Right cardiac atrium (tissue), 5 donors: ENCODE results near the gene DNAH10. TPM values are rescaled to one million over a fixed set of nuclear protein-coding genes. Genes with fewer than 3 reads are reported as not detected.

Experiments
- ATAC-seq, 2 donors: fragments of 200-7000 bp; cut with Tn5 transposase; one replicate each; pipeline versions ENCODE4 v1.8.0 to v1.9.1; 2020; ENCODE audit warnings: moderate library complexity in 2 of 2, mild to moderate bottlenecking in 1 of 2
- DNase-seq, 3 donors: peaks; one replicate each; pipeline ENCODE4 v3.0.0-alpha.2; 2020
- H3K27ac ChIP-seq: one replicate; pipeline ENCODE4 v1.5.1; 2013; ENCODE audit warnings: mild to moderate bottlenecking, low read length, control low read depth, moderate library complexity
- H3K27me3 ChIP-seq: one replicate; pipeline ENCODE4 v1.6.1; 2013; ENCODE audit not compliant: control insufficient read depth, insufficient read depth
- H3K4me1 ChIP-seq: one replicate; pipeline ENCODE4 v1.6.1; 2013; ENCODE audit warnings: low read length; ENCODE audit not compliant: control insufficient read depth, insufficient read depth
- H3K4me3 ChIP-seq: one replicate; pipeline ENCODE4 v1.5.1; 2013; ENCODE audit warnings: low read length, control low read depth
- H3K9me3 ChIP-seq: one replicate; pipeline ENCODE4 v1.6.1; 2013; ENCODE audit warnings: low read length; ENCODE audit not compliant: control insufficient read depth
- WGBS: extraction: QIAGEN DNeasy Blood & Tissue Kit; methylation state at CpG from one replicate; pipeline ENCODE4 v1.1.7; 2013; 5-methylcytosine and 5-hydroxymethylcytosine counted together
- intact Hi-C, 4 donors: fragments of 100-400 bp; cut with DNase I; formaldehyde crosslinking; loops; one replicate each; pipeline versions ENCODE4 v1.11.0 to v1.14.0; 2022 to 2023
- polyA plus RNA-seq: library from polyadenylated mRNA; stranded (reverse); fragments of 200-250 nt; gene quantifications from one replicate; pipeline ENCODE4 v1.2.3, GENCODE V29; 2013
- total RNA-seq, 4 donors: library from RNA; stranded (reverse); fragmentation: NEBNext Ultra II Directional; extraction: Animal tissue kit (Norgen Biotek cat#: 25700); gene quantifications; one replicate each; pipeline ENCODE4 v1.2.1, GENCODE V29; 2021
- donor health status: healthy with polysubstance abuse.
- donor health status: DM: no; HTN: yes; CAD: no.
- donor health status: DM: no; HTN: no; CAD: no.
- donor health status: DM: no; HTN: yes; CAD: no; lungs with severe emphysema.
- donor health status: DM: yes; HTN: yes; CAD: no.

Gene DNAH10
- total and polyA plus RNA-seq, 5 donors, result 0.06 to 0.11 (median 0.07) TPM; not detected in 1

DNA sequence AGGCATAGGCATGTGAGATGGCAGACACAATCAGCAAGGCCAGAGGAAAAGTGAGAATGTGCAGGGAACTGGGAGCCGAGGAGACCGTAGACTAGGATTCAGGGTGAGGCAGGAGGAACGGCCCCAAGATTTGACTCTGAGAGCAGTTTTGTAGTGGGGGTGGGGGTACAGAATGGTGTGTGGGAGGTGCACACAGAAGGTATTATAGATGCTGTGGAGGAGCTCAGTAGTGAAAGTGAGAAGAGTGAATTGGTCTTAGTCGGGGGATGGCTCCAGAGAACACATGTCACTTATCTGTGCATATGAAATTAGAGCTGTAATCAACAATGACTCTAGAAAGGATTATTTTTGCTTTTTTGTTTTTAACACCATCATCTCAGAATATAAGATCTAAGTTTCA is 222.8 kb downstream of the DNAH10 start:
- H3K4me1 ChIP-seq, result peaks cover 18% of the 10 kb centered on the region
- peak overlapping the region; percentile 36 for H3K27ac ChIP-seq
- DNase-seq, result no peak
- intact Hi-C loops, result loop anchor here (5.0 to 10.0 kb wide), 2 partner anchors 78 to 80 kb away; no protein-coding TSS in a partner anchor
- 61% methylated on average over 4 of the region's 4 CpGs for WGBS
- H3K27me3 ChIP-seq, result no peaks in the 10 kb centered on the region
- no peak overlapping the region for H3K4me3 ChIP-seq
- H3K9me3 ChIP-seq, result no peaks in the 10 kb centered on the region
- no peak for ATAC-seq

Other genes starting within 250 kb of the DNAH10 start
- gene RILPL1, start 228.6 kb upstream of the DNAH10 start, total RNA-seq, result 100 to 1,000 TPM; 118 to 146 (median 133) TPM
- gene RILPL1, start 228.6 kb upstream of the DNAH10 start, polyA plus RNA-seq, result 127 TPM
- gene TMED2, start 177.7 kb upstream of the DNAH10 start, total RNA-seq, result 100 to 1,000 TPM; 161 to 253 (median 180) TPM
- gene TMED2, start 177.7 kb upstream of the DNAH10 start, polyA plus RNA-seq, result 90.9 TPM
- gene DDX55, start 160.2 kb upstream of the DNAH10 start, total RNA-seq, result 1 to 10 TPM; 7.7 to 8.3 (median 8.2) TPM
- 6.6 TPM for gene DDX55, start 160.2 kb upstream of the DNAH10 start, polyA plus RNA-seq
- gene EIF2B1, start 128.6 kb upstream of the DNAH10 start, total RNA-seq, result 10 to 100 TPM; 28.5 to 30.6 (median 29.3) TPM
- gene EIF2B1, start 128.6 kb upstream of the DNAH10 start, polyA plus RNA-seq, result 20.8 TPM
- 10 to 100 TPM; 12.5 to 15.3 (median 13.1) TPM for gene GTF2H3, start 128.5 kb upstream of the DNAH10 start, total RNA-seq
- 5.6 TPM for gene GTF2H3, start 128.5 kb upstream of the DNAH10 start, polyA plus RNA-seq
- gene TCTN2, start 91.2 kb upstream of the DNAH10 start, total RNA-seq, result 1 to 10 TPM; 4.5 to 5.8 (median 4.7) TPM
- 3.2 TPM for gene TCTN2, start 91.2 kb upstream of the DNAH10 start, polyA plus RNA-seq
- gene ATP6V0A2, start 49.9 kb upstream of the DNAH10 start, total RNA-seq, result 10 to 100 TPM; 11.6 to 19.7 (median 13.4) TPM
- 4.6 TPM for gene ATP6V0A2, start 49.9 kb upstream of the DNAH10 start, polyA plus RNA-seq
- gene CCDC92, start 210.5 kb downstream of the DNAH10 start, total RNA-seq, result 10 to 100 TPM; 47.5 to 64.4 (median 52.4) TPM
- gene CCDC92, start 210.5 kb downstream of the DNAH10 start, polyA plus RNA-seq, result 80.0 TPM
- 10 to 100 TPM; 73.6 to 80.6 (median 77.0) TPM for gene ZNF664, start 210.9 kb downstream of the DNAH10 start, total RNA-seq
- gene ZNF664, start 210.9 kb downstream of the DNAH10 start, polyA plus RNA-seq, result 50.2 TPM